ENCODE measurements around the gene CLEC11A.
A peak's percentile ranks its signal among the peaks of the same experiment; 100 is the strongest.

CLEC11A gene, protein sequence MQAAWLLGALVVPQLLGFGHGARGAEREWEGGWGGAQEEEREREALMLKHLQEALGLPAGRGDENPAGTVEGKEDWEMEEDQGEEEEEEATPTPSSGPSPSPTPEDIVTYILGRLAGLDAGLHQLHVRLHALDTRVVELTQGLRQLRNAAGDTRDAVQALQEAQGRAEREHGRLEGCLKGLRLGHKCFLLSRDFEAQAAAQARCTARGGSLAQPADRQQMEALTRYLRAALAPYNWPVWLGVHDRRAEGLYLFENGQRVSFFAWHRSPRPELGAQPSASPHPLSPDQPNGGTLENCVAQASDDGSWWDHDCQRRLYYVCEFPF

DNA sequence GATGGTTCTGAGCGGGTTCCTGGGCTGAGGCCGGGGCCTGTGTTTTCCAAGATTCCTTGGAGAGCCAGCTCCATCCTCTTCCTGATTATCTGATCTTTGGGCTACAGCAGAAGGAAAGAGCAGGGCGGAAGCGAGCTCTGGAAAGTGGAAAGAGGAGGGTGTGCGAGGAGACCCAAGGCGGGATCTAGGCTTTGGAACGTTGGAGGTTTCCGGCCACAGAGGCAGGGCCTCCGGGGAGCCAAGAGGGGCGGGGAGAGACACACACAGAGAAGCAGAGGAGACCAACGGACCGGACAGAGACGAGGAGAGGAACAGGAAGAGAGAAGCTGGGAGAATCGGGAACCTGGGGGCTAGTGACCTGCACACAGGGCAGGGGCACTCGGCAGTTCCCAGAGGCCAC lies at the start of gene CLEC11A:
CLEC11A (plus strand) TSS at position 296 of the 400 bp plus-strand sequence. CDS start 162 bp downstream, outside the sequence.
- no peak for DNase-seq

DNA sequence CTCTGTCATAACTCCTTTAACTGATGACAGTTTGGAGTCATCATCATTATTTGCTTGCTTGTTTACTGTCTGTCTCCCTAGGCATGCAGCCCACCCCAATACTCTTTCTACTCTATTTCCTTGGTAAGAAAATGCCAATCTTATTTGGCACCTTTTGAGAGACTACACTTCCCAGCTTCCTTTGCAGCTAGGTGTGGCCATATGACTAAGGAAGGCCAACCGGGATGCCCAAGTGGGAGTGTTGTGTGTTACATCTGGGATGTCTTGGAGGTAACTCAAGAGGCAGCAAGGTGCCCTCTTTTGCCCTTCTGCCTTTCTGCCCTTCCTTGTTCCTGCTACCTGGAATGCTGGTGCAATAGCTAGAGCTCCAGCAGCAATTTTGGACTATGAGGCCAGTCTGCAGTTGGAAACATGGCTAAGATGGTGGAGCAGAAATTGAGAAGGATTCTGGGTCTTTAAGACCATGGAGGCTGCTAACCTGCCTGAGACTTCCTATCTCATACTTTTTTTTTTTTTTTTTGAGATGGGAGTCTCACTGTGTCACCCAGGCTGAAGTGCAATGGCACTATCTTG lies 46.5 kb upstream of the CLEC11A start:
- no peak for DNase-seq

DNA sequence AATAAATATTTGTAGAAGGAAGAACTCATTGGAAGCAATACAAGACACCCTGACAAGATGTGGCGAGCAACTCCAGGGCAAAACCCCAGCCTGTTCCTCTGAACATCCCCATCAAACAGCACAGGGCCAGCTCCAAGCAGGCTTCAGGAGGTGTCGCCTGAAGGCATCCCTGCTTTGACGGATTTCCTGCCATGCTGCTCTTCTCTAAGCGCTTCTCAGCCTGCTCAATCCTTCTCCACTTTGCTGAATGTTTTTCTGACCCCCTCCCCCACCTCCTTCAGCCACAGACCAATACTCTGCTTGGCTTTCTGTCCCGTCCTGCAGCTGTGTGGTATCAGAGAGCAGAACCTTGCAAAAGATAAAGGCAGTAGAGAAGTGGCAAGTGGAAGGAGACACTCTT lies 45.5 kb upstream of the CLEC11A start:
- DNase-seq: no peak

DNA sequence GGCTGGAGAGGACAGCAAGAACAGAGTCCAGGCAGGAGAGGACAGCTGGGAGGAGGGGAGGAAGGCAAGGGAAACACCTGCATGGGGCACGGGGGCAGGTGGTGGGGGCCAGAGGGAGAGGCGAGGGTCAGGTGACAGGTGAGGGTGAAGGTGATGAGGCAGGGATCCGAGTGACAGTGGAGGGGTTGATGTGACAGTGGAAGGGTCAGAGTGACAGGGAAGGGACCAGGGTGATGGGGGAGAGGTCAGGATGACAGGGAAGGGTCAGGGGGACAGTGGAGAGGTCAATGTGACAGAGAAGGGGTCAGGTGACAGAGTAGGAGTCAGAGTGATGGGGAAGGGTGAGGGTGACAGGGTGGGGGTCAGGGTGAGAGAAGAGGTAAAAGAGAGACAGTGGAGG lies 44.8 kb upstream of the CLEC11A start:
- DNase-seq: no peak

DNA sequence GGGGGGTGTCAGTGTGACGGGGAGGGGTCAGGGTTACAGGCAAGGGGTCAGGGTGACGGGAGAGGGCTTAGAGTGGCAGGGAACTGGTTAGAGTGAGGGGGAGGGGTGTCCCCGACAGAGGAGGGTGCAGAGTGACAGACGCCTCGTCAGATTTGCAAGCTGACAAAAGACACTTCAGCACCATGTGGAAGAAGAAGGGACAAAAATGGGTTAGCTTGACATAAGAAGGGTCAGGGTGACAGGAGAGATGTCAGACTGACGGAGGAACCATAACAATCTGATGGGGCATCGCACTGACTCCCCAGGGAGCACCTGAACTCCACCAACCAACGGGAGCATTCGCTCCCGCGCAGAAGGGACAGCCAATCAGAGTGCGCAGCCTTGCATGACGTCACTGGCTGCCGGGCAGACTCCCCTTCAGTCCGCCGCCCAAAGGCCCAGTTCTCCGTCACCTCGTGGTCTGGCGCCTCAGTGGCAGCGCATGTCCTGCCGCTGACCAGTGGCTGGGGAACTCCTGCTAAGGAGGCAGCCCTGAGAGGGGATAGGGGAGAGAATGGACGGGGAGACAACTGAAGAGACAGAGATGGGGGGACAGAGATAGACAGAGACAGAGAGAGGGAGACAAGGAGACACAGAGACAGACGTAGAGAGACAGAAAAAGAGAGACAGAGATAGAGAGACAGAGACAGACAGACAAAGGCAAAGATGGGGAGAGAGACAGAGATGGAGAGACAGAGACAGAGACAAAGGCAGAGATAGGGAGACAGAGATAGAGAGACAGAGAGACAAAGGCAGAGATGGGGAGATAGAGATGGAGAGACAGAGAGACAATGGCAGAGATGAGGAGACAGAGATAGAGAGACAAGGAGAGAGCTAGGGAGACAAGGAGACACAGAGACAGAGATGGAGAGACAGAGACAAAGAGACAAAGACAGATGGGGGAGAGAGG lies 43.7 kb upstream of the CLEC11A start:
- DNase-seq: no peak

DNA sequence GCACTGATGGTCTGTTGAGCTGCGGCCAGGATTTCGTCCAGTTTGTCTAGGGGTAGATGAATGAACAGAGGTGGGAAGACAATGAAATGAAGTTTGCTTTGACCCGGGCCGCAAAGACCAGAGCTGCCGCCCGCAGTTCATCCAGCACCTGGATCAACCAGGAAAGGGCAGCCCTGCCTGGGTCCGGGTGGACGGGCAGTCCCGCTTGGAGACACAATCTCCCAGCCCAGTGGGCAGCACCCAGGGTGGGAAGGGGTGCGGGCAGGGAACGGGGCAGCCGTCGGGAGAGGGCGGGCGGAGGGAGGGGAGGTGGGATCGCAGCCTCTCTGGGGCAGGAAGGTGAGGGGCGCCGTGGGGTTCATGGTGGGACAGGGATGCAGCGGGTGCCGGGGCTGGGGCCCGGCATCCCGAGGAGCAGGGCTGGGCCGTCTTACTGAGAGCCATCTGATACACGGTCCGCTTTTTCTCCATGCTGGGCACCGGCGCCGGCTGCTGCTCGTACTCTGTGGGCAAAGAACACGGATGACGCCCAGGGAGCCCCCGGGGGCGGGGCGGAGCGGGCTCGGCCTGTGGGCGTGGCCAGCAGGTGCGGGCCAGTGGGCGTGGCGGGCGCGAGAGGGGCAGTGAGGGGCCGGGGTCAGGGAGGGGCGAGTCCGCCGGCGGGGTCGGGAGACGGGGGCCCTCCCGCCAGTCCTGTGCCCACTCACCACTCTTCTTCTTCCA lies 36.7 kb upstream of the CLEC11A start:
- no peak for DNase-seq

DNA sequence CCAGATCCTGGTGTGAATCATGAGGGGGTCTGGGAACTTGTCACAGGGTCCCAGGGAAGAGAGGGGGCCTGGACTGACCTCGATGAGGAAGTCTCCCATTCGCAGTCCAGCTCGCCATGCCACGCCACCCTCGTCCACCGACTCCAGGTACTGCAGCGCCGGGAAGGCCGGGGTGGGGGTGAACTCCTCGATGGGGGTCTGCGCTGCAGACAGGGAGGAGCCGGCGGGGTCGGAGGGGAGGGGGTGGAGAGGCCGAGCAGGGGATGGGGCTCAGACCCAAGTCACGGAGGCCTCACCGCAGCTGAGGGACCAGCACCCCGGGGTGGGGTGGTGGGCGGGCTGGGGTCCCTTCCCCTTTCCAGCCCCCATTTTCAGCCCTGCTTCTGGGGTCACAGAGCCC lies 34.4 kb upstream of the CLEC11A start:
- no peak for DNase-seq

DNA sequence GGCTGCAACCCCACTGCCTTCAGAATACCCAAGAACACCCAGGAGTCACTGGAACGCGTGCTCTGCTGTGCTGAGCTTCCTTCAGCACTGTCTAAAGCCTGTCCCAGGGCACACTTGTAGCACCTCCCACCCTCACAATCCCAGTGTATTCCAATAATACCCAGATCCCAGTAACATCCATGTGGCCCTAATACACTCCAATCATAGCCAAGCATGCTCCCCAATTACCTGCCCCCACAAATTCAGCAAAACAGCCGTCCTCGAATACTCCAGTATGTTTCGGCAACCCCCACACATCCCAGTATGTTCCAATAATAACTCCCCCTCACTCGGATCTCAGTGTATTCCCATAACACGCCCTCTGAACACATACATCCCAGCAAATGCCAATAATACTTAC lies 32.7 kb upstream of the CLEC11A start:
- no peak for DNase-seq

DNA sequence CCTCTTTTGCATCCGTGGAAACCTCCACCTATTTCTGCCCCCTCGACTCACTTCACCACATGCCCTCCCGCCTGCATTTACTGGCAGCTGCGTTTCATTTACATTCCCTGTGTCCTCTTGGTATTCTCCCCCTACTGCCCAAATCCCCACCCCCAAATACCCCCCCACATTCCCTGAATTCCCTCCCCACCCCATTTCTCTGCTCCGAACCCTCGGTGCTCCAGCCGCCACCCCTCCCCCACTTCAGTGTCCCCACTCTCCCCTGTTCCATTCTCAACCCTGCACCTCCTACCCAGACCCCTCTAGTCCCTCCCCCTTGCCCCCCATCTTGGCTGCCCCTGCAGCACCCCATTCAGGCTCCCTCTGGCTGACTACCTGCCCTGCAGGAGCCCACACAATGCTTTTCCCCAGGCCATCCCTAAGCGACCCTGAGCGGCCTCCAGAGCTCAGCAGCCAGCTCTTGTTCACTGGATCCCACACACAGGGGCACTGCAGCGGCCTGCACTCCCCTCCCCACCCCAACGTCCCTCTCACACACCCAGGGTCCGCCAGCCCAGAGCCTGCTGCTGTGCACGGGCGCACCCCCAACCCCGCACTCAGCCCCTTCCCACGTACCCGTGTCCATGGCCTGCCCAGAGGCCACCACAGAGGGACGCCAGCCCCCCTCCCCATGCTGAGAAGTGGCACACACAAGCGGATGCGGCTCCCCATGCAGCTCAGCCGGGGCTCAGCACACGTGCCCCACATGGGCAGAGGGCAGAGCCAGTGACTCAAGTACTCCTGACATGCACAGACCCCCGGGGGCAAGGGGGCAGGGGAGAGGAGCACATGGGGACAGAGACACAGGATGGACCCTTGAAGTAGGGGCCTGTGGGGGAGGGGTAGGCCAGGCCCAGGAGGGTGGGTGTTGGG lies 29.8 kb upstream of the CLEC11A start:
- no peak for DNase-seq

DNA sequence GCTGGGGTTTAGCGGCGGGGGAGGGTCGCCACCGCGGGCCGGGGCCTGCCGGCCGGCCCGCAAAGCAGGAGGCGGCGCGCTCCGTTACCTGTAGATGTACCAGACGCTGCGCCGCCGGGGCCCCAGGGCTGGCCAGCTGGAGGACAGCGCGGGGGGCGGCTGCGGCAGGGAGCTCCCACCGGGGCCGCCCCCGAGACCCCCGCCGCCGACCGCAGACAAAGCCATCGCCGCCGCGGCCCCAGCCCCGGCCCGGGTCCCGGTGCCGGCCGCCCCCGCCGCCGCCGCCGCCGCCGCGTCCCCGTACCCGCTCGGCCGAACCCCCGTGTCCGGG lies 28.4 kb upstream of the CLEC11A start:
- no peak for DNase-seq

DNA sequence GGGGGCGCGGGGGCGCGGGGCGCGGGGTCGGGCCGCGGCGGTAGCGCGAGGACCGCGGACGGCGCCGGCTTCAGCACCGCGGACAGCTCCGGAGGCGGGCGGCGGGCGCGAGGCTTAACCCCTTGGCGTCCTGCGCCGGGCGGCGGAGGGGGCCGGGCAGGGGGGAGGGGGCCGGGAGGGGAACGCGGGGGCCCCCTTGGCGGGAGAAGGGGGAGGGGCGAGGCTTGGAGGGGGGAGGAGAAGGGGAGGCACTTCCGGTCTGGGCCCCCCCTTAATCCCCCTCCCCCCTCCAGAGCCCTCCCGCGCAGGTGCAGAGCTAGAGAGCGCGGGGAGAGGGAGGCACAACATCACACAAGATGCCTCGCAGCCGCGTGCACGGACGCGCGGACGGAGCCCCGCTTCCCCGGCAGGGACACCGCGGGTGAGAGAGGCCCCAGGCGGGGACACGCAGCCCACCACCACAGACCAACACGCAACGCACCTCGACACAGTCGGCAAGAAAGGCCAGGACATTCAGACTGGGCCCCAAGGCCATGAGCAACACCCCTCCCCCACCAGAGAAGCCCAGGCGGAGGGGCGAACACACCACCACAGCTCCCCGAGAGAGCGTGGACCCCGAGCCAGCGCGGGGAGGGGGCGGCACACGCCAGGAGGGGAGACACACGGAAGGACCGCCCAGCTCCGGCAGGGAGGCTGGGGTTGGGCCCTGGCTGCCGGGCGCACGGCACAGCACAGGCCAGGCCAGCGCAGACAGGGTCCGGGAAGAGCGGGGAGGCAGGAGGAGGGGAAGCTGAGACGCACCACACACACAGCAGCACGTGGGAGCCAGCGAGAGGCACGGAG lies 27.7 kb upstream of the CLEC11A start:
- peak; percentile 57 for DNase-seq

DNA sequence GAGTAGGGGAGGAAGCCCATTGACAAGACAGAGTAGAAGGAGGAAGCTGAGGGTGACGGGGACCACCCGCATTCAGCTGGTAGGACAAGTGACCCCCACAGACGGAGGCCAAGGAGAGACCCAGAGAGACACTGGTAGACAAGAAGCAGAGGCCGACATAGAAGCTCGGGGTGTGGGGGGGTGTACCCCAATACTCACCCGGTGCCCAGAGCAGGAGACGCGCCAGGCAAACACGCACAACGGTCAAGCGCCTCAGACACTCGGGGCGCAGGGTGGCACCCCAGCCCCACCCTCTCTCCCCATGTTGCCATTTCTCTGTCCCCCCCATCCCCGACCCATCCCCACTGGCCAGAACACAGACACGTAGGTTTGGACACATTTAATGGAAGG lies 27.1 kb upstream of the CLEC11A start:
- no peak for DNase-seq

DNA sequence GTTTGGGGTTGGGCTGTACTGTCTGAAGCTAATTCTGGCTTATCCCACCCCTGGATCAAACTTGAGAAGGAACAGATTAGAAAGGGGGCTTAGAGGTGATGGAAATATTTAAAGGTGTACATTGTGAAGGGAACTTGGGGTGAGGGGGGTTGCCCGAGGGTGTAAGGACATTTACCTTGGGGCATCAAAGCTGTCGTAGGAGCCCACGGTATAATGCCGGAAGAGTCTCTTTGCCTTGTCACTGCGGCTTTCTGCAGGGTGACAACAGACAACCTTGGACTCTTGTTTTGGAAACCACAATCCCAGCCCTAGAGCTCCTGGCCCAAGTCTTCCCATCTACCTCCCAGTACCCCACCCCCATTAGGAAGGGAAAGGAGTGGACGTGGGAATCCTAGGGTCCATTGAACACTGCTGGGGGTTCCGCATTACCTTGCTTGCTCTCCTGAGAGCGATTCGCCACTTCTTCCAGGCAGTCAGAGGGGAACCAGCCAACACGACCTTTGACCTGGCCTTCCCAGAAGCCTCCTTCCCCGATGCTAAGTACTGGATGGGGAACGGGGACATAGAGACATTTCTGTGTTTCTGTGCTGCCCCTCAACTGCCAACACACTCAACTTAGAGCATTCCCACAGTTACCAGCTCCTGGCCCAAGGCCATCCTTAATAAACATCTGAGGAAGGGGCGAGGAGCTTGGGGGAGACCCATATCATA lies 25.6 kb upstream of the CLEC11A start:
- no peak for DNase-seq

DNA sequence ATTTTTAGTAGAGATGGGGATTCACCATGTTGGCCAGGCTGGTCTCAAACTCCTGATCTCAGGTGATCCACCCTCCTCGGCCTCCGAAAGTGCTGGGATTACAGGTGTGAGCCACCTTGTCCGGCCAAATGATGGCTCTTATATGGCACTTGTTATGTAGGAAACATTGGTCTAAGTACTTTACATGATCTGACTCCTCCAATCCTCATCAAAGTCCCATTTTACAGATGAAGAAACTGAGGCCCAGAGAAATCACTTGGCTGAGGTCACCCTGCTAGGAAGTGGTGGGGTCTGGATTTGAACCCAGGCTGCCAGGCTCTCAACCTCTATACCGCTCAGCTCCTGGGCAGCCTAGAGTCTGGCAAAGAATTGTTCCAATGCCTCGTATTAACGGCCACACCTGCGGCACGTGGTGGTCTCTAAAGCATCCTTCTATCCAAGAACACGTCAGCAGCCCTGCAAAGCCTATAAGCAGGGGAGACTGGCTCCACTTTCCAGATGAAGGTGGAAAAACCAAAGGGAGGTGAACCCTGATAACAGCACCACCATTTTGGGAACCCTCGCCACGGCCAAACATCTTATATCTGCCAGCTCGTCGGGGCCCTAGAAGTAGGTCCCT lies 21.7 kb upstream of the CLEC11A start:
- no peak for DNase-seq

DNA sequence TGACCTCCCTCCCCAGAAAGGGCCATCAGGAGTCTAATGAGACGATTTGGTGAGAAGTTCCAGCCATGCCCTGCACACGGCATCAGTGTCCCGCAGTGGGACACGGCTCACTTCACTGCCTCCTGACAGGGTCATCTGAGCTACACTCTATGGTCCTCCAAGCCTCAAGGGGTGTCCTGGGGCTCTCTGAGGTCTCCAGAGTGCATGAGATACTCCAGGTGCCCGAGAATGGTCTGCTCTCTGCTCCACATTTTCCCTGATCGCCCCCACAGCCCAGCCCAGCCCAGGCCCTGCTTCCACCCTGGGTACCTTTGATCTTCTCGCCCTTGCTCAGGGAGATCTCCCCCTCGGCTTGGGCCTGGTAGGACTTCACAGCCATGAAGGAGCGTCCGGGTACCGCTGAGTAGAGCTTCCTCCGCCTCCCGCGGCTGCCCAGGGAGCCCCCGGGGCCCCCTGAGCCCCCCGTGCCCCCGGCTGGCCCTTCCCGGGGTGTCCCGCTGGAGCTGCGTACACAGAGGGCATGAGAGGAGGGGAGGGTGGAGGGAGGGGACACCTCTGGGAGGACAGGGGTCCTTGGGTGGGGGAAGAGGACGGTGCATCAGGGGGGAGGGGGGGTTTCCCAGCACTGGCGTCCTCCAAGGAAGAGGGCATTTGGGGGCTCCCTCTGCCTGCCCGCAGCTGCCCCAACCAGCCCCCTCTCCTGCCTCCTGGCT lies 20.9 kb upstream of the CLEC11A start:
- no peak for DNase-seq

DNA sequence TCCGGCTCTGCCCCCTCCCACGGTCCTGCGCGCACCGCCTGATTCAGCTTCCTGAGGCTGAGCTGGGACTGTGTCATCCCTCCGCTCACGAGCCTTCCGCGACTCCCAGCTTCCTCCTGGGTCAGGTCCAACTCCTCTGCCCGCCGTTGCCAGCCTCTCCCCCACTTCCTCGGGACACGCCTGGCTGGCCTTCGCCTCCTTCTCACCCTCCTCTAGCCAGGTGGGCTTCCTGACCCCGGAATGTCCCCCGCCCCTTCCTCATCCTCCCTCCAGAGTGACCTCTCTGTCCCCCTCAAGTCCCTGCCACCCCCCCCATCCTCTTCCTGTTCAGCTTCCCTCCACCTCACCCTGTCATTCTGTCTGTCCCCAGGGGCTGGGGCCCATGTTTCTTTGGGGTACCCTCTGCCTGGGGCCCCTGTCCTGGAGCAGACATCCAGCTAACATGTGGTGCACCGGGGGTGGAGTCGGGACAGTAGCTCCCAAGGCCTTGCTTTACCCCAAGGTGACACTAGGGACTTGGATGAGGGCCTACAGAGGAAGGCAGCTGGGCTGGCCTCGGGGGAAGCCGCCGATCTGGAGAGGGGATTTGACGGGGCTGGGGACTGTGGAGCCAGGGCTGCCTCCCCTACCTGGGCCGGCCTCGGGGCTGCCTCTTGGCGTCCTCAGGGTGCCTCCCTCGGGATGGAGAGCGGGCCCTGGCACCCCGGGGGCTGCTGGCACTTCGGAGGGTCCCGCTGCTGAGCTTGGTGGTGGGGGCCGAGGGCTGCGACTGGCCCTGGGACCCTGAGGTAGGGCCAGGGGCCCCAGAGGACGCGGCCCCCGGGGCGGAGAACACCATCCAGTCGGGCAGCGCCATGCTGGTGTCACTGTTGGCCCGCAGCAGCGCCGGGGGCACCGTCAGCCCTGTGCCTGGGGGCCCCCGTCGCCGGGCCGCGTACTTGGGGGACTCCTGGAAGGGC lies 20.0 kb upstream of the CLEC11A start:
- DNase-seq: peak; percentile 41

DNA sequence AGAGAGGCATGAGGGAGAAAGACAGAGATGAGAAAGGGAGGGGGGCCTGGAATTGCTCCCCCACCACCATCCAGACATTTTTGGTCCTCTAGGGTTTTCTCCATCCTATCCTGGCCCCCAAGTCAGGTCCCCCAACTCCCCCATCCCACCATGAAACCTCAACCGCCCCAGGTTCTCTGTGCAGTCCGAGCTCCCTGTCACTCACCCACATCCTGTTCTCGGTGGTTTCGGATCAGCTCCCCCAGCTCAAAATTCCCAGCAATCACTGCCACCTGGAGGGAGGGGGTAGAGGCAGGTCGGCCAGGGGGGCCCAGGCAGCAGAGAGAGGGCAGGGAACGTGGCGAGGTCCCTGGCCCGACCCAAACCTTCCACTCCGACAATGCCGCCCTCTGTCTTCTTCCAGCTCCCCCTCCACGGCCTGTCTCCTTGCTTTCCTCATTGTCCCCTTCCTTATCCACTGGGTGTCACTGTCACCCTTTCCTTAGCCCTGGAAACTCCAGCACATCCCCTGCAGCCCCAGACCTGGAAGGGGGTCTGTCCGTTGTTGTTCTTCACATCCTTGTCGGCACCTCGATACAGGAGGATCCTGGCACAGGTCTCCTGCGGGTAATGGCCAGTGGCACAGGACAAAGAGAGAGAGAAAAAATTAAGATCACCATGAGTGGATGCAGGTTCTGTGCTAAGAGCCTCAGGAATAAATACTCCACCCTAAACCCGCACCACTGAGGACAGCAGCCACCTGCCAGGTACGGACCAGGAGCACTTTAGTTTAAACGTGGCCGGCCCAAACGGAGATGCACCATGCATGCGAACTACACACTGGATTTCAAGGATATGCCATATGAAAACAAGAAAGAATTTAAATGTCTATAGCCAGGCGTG lies 19.0 kb upstream of the CLEC11A start:
- DNase-seq: peak; percentile 51

Data from DMS79 treated with DMSO at 0.1 percent for 48 hours (cell line).